GM21515 (cell line): ENCODE measurements around the gene PEX11G.
"Not testable (repeated sequence)": the region's sequence is repeated elsewhere in the genome, so short reads cannot be mapped to it uniquely, and the experiment has no call there.

Experiments
- ATAC-seq: cut with Tn5 transposase; IDR thresholded peaks from one replicate; pipeline ENCODE4 v1.9.1; 2021; ENCODE audit not compliant: unreplicated experiment

Gene PEX11G

DNA sequence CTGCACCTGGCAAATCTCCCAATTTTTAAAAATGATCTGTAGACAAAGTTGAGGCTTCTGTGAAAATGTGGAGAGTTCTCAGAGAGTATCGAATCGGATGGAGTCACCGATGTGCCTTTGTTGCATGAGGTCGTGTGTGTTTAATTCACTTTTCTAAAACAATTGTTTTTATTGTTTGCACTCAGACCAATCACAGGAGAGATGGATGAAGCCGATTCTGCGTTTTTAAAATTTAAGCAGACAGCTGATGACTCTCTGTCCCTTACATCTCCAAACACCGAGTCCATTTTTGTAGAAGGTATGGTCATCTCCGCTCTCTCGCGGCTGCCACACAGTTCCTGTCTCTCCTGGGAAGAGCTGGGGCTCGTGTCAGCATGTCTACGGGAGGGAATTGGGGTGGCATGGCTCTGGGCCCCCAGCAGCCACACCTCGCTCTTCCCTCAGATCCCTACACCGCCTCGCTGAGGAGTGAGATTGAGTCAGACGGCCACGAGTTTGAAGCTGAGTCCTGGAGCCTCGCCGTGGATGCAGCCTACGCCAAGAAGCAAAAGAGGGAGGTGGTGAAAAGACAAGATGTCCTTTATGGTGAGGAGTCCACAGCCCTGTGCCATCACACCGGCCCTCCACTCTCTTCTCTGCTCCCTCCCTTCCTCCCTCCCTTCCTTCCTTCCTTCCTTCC, 47.2 kb downstream of the PEX11G start:
- no peak for ATAC-seq

- no peak for ATAC-seq
These were observed 48.5 kb downstream of the PEX11G start for GRCh38 chr19:7440188-7440975.

DNA sequence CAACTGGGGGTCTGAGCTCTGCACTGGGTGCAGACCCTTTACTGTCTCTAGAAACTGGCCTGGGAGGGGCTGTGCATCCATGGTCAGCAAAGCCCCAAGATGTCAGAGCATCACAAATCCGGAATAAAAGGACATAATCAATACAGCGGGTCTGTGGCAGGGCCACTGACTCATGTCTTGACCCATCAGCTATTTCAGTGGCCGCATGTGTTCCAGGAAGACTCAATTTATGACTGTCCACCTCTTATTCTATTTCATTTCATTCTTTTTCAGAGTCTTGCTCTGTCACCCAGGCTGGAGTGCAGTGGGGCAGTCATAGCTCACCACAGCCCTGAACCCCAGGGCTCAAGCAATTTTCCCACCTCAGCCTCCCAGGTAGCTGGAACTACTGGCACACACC, 53.2 kb downstream of the PEX11G start:
- no peak for ATAC-seq

GRCh38 chr19:7434391-7434790, 54.4 kb downstream of the PEX11G start:
- ATAC-seq, result no peak

- not testable (repeated sequence) for ATAC-seq
These were observed 55.4 kb downstream of the PEX11G start for GRCh38 chr19:7433456-7433855.

DNA sequence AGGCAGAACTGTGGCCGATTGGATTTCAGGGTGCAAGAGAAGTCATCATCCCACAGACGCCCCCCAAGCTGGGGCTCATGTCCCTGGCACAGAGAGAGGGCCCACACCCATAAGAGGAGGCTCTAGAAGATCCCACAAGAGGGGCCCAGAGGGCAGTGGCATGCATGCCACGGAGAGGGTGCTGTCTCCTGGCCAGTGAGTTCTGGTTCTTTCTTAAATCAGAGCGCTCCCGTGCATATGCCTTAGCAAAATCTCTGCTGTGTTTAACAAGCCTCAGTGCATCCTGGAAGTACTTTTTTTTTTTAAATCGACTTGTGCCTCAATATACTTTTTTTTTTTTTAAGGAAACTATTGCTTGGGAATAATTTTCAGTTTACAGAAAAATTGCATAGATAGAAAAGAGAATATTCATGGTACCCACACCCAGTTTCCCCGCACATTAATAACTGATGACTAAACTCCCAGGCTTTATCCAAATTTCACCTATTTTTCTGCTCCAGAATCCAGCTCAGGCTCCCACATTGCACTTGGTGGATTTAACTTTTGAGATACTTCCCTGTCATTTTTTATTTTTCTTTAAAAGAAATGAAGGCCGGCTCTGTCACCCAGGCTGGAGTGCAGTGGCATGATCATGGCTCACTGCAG, 59.1 kb downstream of the PEX11G start:
- ATAC-seq, result no peak

DNA sequence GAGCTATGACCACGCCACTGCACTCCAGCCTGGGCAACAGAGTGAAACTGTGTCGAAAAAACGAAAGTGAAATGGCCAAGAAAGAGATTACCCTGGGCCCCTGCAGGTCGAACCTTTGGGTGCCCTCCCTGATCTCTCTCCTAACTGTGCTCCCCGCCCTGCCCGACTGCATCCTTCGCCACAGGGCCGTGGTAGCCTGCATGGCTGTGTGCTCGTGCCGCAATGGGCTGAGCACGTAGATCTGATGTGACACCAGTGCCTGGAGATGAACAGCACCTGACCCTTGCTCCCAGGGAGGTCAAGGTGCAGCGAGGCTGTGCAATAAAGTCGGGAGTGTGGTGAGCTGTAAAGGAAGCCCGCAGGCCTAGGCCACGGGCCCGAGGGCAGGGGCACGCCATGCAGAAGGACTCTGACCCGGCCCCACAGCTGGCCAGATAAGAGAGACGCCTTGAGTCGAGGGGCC, 60.2 kb downstream of the PEX11G start:
- no peak for ATAC-seq

DNA sequence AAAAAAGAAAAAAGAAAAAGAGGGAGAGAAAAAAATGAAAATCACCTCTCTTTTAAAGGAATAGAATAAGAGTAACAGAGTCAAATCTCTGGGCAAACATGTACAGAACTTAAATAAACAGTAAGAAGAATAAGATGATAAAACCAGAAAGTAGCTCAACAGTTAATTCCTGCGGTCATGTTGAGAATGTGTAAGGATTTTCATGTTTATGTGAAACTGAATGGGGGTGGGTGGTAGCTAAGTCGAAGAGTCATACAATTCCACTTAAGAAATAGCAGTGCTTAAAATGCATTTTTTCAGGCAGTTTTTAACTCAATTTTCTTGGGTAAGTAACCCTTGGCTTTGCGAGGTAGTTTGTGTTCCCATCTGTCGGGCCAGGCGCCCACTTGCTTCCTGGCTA, 60.9 kb downstream of the PEX11G start:
- ATAC-seq, result no peak

GRCh38 chr19:7426986-7427385, 61.8 kb downstream of the PEX11G start:
- no peak for ATAC-seq
